GM19240 (cell line): ENCODE results near the gene SPOCK1.

Experiments used
- DNase-seq: peaks from one replicate; pipeline ENCODE4 v3.0.0; 2011; ENCODE audit warnings: low spot score; ENCODE audit not compliant: insufficient read length

SPOCK1 gene

GRCh38 chr5:137200906-137201700, 298.0 kb downstream of the SPOCK1 start:
- DNase-seq, result no peak

GRCh38 chr5:137199966-137200365, 299.2 kb downstream of the SPOCK1 start:
- no peak for DNase-seq

DNA sequence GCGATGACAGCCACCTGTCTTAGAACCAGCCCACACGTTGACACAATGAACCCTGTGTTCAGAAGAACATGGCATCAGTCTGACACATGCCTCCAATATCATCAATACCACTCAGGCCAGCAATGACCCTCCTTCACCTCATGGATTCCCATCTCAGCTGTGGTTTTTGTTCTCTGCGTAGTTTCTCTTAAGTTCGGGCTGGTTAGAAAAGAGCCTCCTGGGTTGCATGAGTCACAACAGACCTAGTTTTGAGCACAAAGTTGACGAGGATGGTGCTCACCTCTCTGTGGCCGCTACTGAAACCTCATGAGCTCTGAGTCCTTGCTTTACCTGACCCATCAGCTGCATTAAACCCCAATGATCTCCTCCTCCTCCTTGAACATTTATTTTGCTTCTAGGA, 299.9 kb downstream of the SPOCK1 start:
- no peak for DNase-seq

GRCh38 chr5:137195483-137195882, 303.6 kb downstream of the SPOCK1 start:
- DNase-seq, result no peak

GRCh38 chr5:137194300-137194699, 304.8 kb downstream of the SPOCK1 start:
- DNase-seq, result no peak

DNA sequence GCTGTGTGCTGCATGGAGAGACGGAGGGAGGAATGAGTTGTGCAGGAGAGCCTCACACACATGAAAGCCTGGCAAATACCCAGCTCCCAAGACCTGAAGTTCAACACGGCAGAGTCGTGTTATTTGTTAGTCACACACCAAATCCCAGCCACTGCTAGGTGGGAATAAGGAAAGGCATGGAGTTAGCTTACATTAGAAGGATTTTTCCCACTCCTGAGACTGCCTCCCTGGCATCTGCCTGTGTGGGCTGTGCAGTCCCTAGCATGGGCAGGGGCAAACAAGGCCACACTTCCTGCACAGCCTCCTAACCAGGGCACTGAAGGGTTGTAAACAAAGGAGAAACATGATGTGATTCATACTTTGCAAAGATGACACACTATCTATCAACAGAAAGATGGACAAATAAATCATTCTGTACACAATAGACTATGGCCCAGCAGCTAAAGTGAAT, 306.8 kb downstream of the SPOCK1 start:
- DNase-seq, result no peak

DNA sequence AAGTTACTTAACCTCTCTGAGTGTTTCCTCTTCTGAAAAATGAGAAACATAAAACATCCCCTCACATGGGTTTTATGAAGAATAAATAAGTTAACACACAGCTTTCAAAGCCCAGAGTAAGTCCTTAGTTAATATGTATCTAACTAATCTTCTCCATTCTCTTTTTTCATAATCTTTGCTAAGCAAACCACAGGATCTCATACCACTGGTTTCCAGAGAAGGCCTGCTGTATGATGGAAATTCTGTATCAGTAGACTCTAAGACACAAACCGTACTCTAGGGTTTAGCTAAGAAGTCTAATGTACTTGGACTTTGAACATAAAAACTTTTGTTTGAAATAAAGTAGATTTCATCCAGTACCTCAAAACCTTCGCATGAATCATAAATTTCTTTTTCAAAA, 307.9 kb downstream of the SPOCK1 start:
- DNase-seq, result no peak

GRCh38 chr5:137190441-137190840, 308.7 kb downstream of the SPOCK1 start:
- no peak for DNase-seq

DNA sequence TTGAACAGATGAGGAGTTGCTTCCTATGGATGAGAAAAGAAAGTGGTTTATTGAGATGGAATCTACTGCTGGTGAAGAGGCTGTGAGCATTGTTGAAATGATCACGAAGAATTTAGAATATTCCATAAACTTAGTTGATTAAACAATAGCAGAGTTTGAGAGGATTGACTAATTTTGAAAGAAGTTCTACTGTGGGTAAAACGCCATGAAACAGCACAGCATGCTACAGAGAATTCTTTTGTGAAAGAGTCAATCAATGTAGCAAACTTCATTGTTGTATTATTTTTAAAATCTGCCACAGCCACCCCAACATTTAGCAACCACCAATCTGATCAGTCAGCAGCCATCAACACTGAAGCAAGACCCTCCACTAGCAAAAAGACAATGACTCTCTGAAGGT, 309.1 kb downstream of the SPOCK1 start:
- no peak for DNase-seq

GRCh38 chr5:137188566-137188965, 310.6 kb downstream of the SPOCK1 start:
- no peak for DNase-seq

GRCh38 chr5:137186759-137187461, 312.2 kb downstream of the SPOCK1 start:
- no peak for DNase-seq

GRCh38 chr5:137185193-137185592, 313.9 kb downstream of the SPOCK1 start:
- no peak for DNase-seq

GRCh38 chr5:137184734-137185133, 314.4 kb downstream of the SPOCK1 start:
- DNase-seq, result no peak

DNA sequence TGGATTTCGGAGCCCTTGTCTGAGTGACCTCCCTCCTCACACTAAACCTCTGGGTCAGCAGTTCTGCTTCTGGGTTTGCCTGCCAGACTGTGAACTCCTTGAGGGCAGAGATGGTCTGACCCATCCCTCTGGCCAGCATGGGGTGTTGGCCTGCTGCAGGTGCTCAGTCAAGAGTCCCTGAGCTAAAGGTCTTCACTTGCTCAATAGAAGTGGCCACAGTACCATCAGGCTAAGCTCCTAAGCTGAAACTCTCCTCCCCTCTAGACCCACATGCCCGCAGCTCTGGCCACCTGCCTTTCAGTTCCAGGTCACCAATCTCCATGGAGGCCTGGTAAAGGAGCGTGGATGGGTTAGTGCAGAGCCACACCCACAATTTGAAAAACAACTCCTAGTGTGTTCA, 316.6 kb downstream of the SPOCK1 start:
- DNase-seq, result no peak

- DNase-seq, result no peak
These were observed 317.5 kb downstream of the SPOCK1 start for GRCh38 chr5:137181667-137182066.

DNA sequence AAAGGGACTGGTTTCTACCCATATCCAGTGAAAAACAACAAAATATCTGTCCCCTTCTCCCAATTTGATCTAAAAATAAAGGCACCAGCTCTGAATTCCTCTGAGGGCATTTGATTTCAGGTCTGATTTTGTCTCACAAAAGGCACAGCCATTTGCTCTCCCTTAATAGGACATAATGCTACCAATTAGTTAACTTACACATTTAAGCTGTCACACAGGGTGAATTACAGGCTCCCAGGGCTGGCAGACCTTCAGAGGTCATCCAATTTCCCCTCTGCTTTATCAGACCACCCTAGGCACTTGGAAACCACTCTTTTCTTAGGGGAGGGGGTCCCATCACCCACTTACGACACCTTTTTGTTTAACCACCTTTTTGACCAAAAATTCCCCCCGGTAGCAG, 319.9 kb downstream of the SPOCK1 start:
- no peak for DNase-seq

DNA sequence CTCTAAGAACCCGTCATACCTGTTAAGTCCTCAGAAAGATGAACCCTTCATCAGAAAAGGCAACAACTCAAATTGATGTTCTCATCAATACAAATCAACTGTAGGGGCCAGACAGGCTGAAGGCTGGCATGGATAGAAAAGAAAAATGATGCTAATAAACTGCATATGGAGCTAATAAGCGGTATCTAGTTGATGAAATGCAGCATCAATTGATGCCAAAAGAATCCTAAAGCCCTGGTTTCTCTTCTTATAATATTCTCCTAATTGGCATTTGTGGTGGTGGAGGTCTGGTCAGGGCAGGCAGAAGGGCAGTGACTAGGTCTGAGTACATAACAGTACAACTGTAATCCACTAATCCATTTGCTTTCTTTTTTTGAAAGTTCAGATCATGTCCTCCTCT, 322.5 kb downstream of the SPOCK1 start:
- no peak for DNase-seq

- DNase-seq, result no peak
These were observed 323.0 kb downstream of the SPOCK1 start for GRCh38 chr5:137176126-137176525.

GRCh38 chr5:137174196-137174595, 324.9 kb downstream of the SPOCK1 start:
- DNase-seq, result no peak

DNA sequence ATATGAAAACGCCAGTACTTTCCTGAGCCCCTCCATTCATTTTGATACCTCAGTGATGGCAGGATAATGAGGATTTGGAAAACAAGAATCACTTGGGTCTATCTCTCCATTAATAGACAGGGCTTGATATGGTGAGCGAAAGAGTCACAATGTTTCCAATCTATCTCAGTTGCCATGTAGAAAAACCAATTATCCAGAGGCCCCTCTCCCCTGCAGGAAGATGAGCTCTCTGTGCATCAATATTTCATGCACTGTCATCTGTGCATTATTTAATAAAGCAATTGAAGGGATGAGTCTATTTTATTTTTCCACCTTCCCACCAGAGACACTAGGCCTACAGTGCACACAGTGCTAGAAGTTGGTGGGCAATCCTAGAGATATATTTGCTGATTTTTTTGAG, 326.9 kb downstream of the SPOCK1 start:
- no peak for DNase-seq

DNA sequence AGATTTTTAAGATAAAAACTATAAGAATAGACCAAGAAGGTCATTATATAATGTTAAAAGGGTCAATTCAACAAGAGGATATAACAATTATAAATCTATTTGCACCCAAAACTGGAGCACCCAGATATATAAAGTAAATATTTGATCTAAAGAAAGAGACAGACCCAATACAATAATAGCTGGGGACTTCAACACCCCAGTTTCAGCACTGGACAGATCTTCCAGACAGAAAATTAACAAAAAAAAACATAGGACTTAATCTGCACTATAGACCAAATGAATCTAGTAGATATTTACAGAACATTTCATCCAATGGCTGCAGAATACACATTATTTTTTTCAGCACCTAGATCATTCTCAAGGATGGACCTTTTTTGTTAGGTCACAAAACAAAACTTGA, 331.9 kb downstream of the SPOCK1 start:
- no peak for DNase-seq

- DNase-seq, result no peak
These were observed 334.2 kb downstream of the SPOCK1 start for GRCh38 chr5:137164961-137165360.

DNA sequence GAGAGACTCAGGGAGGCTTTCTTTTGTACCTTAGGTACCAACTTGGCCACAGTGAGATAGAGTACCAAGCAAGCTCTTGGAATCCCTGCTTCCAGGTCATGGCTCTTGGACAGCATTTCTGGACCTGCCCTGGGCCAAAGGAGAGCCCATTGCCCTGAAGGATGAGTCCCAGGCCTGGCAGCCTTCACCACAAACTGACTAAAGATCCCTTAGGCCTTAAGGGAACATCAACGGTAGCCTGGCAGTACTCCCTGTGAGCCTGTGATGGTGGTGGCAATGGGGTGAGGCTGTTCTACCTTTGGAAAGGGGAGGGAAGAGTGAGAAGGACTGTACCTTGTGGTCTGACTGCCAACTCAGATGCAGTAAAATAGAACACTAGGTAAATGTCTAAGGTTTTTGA, 334.6 kb downstream of the SPOCK1 start:
- no peak for DNase-seq
